NOMO-1 treated with dmso at 0.1 percent for 144 hours (cell line): ENCODE data around the gene UST.
A peak's percentile ranks its signal among the peaks of the same experiment; 100 is the strongest.
"Not testable (repeated sequence)": the region's sequence is repeated elsewhere in the genome, so short reads cannot be mapped to it uniquely, and the experiment has no call there.

Source experiments
- DNase-seq: peaks from one replicate; lab custom pipeline; 2025; ENCODE audit not compliant: unreplicated experiment; lab: John Stamatoyannopoulos, UW

Gene UST

DNA sequence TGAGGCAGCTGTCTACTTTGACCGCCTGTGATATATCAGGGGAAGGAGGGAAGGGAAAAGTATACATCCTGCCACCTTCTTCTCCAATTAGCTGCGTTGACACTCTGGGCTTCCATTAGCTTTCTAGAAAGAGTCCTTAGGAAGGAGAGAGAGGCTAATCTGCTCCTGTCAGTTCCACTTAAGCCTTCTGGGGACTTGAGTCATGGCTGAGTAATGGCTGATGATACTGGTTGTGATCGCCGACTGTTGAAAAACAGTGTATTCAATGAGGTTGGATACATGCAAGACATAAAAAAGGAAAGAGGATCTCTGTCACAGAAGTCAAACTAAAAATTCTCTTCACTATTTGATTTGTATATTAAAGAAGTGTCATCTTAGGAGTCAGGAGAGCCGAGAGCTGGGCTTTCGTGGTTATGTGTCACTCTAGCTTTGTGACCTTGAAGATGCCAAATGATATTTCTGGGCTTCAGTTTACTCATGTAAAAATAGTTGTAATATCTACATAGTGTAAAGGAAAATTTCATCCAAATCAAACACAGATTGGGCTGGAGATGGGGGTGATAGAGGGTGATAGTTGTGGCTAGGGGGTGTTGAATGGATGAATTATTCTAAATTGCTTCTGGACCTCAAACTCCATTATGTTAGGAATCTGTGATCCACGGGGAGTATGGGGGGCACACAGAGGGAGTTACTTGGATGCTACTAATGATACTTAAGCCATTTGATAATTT is 189.0 kb downstream of the UST start:
- DNase-seq, result no peak

DNA sequence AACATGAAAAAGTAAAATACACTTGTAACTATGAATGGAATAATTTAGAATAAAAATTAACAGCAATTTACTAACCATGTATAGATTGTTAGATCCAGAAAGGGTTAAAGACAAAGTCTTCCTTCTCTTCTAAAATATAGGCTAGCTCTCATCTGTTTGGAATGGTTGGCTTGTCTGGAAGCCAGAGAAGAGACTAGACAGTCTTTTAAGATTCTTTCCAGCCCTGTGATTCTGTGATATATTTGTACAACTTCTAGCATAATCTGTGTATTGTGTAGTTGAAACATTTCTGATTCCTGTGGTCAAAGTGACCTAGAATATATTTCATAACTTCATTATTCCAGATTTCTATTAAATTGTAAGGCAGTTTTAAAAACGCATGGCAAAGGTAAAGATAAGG is 196.6 kb downstream of the UST start:
- no peak for DNase-seq

DNA sequence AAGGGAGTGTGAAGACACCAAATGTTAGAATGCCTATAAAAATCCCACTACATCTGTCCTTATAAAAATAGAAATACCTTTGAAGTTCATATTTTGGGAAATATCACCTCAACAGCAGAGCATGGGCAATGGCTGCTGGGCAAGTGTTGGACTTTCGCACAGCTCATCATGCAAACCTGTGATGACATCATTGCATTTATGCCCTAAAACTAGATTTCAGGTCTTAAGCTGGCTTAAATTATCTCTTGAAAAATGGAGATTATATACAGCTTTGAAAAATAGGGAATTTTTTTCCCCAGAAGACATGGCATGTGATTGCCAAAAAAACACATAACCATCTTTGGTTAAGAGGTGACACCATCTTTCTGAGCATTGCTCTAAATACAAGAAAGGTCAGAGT is 197.8 kb downstream of the UST start:
- DNase-seq, result no peak

DNA sequence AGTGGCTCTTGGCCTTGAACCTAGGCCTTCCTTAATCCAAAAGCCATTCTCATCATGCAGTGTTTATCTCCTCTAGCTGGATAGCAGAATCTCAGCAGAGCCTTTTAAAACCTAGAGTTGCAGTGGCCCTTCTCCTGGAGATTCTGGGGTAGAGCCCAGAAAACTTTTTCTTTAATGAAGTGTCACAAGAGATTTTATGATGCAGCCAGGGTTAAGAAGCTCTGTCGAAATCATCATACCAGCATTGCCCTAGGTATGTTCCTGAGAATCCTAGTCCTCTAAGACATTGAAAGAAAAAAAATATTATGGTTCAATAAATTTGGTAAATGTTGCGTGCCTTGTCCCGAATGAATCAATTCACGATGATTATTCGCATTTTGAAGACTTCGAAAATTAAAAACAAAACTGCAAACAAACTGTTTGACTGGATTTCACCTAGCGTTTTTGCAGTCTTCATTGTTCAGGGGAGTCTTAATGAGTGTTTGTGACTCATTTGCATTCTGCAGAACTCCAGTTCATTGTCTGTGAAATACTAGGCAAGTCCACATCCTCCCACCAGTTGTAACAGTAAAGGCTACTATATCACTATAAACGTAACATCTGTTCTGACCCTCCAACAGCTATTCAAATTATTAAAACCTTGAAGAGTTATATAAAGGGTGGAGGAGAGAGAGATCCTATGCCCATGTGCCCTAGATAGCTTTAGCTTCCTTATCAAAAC is 198.6 kb downstream of the UST start:
- no peak for DNase-seq

- peak; percentile 50 for DNase-seq
Measured at GRCh38 chr6:148947621-148948444, 201.0 kb downstream of the UST start.

DNA sequence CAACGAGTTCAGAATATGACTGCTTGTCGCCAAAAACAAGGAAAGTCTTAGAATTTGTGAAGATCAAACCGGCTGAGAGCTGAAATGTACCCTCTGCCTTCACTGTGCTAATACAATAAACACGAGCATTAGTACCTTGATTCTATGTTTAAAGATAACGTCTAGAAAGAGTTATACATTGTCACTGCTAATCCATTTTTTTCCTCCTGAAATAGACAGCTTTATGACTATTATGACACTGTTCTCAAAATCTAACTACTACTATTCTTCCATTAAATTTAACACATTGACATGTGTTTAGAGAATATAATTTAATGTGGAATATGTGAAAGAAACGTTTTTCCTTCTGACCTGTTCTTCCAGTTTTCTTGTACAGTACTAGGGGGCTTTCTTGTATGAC is 204.8 kb downstream of the UST start:
- DNase-seq, result no peak

- DNase-seq, result no peak
Measured at GRCh38 chr6:148952147-148953035, 205.6 kb downstream of the UST start.

GRCh38 chr6:148954461-148954860 is 207.6 kb downstream of the UST start:
- DNase-seq, result no peak

DNA sequence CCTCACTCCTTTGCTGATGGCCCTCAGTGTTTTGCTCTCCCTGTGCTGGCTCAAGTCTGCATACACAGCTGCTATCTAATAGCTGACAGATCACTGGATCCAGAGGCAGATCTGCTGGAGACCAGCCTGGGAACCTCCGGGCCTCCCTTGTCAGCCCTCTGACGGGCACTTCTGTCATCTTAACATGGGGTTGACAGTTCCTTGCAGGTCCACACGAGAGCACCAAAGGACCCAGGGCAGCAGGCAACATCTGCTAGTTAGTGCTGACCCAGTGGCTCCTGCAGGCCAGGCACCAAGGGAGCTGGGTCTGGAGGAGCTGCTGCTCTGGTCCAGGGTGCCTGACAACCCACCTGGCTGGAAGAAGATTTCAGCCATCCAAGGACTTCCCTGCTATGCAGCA is 208.1 kb downstream of the UST start:
- DNase-seq, result no peak

DNA sequence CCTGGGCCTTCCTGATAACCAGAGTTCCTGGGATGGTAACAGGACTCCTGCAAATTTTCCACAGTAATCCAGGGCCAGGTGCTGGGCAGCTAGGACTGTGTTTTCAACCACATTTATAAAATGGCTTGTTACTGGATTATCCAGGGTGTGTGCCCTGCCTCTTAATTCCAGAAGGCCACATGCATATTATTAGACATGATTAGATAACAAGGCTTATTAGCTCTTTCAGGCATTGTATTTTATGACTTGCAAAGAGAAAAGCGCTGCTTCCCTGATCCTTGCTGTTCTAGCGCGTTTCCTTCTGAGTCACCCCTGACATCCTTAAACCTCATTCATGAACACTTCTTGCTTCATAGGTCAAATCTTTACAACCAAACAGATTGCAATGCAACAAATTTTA is 208.6 kb downstream of the UST start:
- no peak for DNase-seq

DNA sequence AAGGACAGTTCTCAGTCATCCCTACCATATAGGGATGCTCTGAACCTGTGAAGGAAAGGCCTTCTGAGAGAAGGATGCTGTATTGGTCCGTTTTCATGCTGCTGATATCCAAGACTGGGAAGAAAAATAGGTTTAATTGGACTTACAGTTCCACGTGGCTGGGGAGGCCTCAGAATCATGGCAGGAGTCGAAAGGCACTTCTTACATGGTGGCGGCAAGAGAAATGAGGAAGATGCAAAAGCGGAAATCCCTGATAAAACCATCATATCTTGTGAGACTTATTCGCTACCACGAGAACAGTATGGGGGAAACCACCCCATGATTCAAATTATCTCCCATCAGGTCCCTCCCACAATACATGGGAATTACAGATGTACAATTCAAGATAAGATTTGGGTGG is 209.3 kb downstream of the UST start:
- not testable (repeated sequence) for DNase-seq

GRCh38 chr6:148957752-148958151 is 210.9 kb downstream of the UST start:
- DNase-seq, result no peak

DNA sequence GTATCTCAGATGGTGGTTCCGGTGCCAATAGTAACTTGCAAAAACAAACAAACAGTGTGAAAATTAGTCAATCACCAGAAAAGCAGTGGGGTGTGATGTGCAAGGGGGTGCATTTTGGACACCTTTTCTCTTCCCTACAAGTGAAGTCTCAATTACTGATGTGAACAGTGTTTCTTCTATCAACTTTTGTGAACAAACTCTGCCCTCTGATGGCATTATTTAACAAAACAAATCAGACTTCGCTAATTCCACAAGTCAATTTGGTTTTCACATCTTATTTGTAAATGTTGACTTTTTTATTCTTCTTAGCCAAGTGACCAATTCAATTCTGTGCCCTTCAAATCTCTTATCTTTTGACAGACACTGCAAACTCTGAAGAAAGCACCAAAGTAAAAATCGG is 212.2 kb downstream of the UST start:
- DNase-seq, result no peak

DNA sequence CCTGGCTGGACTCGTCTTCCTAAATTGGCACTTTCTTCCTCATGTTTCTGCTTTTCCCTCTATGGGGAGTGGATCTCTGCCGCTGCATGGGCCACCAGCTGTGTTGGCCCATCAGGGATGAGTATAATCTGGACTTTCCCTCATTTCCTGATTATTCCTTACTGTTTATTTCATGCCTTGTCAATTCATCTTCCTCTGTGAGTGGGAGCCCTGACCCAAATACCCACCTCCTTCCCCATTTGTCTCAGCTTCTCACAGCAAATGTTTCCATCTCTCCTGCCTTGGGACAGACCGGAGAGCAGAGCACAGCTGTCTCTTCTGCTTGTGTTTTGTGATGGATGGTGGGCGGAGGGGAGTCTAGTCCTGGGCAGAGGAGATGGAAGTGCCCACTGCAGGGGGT is 212.7 kb downstream of the UST start:
- no peak for DNase-seq

- no peak for DNase-seq
Measured at GRCh38 chr6:148962854-148963515, 216.2 kb downstream of the UST start.

- no peak for DNase-seq
Measured at GRCh38 chr6:148963738-148964137, 216.9 kb downstream of the UST start.

GRCh38 chr6:148964467-148964866 is 217.6 kb downstream of the UST start:
- DNase-seq, result no peak

DNA sequence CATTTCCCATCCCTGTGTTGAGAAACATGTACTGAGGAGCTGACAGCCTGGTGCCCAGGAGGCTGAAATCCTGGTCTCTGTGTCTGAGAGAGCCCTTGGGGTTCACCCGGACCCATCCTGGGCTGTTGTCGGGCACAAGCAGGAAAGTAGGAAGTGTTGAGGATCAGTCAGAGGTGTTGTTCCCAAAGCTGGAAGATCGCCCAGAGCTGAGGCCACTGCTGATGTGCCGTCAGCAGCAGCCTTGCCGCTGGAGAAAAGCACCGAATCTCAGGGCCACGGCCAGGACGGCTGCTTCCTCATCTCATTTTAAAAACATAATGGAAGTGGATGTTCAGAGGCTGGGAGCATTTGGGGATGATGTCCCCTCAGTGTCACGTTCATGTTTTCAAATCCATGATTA is 218.5 kb downstream of the UST start:
- no peak for DNase-seq

DNA sequence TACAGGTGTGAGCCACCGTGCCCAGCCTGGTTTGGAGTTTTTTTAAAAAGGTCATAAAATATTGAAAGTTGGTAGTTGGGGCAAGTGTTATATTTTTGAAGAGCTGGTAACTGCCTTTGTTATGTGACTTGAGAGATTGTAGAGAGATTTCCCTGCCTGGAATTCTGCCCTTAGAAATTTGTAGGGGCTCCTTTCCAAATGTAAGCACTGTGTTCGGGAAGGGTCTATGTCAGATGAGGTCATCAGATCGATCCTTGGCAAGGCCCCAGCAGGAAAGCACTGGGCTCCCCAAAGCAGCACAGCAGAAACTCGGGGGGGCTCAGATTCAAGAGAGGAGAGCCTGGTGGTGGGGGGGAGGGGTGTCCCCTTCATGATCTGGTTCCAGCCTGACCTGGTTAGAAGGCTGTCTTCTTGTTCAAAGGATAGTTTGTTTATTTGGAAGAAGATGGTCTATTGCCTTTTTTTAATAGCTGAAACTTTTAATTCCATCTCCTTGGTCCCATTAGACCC is 220.2 kb downstream of the UST start:
- no peak for DNase-seq

GRCh38 chr6:148967541-148967956 is 220.7 kb downstream of the UST start:
- no peak for DNase-seq
